Progenitor cell of endocrine pancreas (in vitro differentiated cells): Measurements from ENCODE around the gene NRXN3. TPM values are rescaled to one million over a fixed set of nuclear protein-coding genes. Genes with fewer than 3 reads are reported as not detected.

ENCODE experiments used
- DNase-seq: peaks from one replicate; pipeline ENCODE4 v3.0.0; 2021; ENCODE audit warnings: low spot score; ENCODE audit not compliant: unreplicated experiment
- H3K27ac Mint-ChIP-seq: 2 replicates; pipeline ENCODE4 v1.8.0; 2021; ENCODE audit warnings: mild to moderate bottlenecking, moderate library complexity, mixed read lengths
- H3K27me3 Mint-ChIP-seq: 2 replicates; pipeline ENCODE4 v1.8.0; 2021; ENCODE audit warnings: mixed read lengths
- H3K36me3 Mint-ChIP-seq: 2 replicates; pipeline ENCODE4 v1.8.0; 2022; ENCODE audit warnings: mixed read lengths; ENCODE audit not compliant: insufficient read depth
- H3K4me1 Mint-ChIP-seq: 2 replicates; pipeline ENCODE4 v1.8.0; 2021; ENCODE audit warnings: low read depth, mixed read lengths
- H3K4me3 Mint-ChIP-seq: 2 replicates; pipeline ENCODE4 v1.8.0; 2021; ENCODE audit warnings: low read depth, mild to moderate bottlenecking, moderate library complexity, mixed read lengths
- H3K9me3 Mint-ChIP-seq: 2 replicates; pipeline ENCODE4 v1.8.0; 2021; ENCODE audit warnings: low read depth, mixed read lengths
- CTCF ChIP-seq: fragments of 200-600 bp; sonication (generic); IDR thresholded peaks from one replicate; pipeline ENCODE4 v1.5.0; 2021; ENCODE audit warnings: antibody characterized with exemption, mild to moderate bottlenecking; ENCODE audit not compliant: unreplicated experiment
- total RNA-seq: library from RNA; stranded (reverse); gene quantifications from 2 replicates; pipeline ENCODE4 v1.2.1, GENCODE V29; 2021

The NRXN3 gene
- total RNA-seq, 1 donor from 2014 or later, result 22.1 TPM

- no peak for DNase-seq
- no peak overlapping the region for H3K27ac Mint-ChIP-seq
- TF ChIP-seq CTCF, result no peak
Measured at GRCh38 chr14:79649856-79650255, 1479.7 kb downstream of the NRXN3 start.

DNA sequence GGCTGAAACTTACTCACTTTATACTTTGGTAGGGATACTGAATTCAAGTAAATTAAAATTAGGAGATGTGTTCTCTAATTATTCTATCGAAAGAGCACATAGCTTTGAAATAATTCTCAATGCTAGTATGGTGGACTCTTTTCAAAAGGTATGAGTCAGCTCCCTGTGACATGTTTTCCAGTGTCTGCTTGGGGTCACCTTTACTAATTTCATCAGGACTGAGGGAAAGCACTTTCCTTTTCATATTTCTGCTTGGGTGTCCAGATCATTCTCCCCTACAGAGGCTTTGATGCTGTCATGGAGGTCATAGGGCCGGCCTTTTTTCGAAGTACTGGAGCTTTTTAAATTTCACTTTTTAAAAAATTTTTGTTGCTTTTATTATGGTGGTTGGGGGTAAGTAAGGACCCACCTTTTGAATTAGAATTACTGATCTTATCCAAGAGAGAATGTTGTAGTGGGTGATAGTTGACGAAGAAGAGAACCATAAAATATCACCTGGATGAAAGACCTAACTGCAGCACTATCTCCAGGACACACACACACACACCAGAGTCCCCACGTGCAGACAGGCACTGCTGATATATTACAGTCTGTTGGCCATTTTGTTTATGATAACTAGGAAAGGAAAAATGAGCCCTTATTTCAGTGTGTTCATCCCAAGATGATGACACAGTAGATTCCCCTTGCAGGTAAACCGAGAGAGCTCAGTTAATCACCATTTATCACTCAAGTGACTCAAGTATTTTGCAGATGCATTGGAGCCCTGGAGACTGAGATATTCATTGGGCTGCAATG lies 1482.5 kb downstream of the NRXN3 start:
- TF ChIP-seq CTCF, result no peak
- Mint-ChIP-seq H3K4me1 (peaks cover 8% of the 10 kb centered on the region), H3K9me3 (peaks cover 2% of the 10 kb centered on the region), H3K27ac (no peak overlapping the region), H3K36me3 (peaks cover 1% of the 10 kb centered on the region), H3K4me3 (no peak overlapping the region), H3K27me3 (no peaks in the 10 kb centered on the region)
- no peak for DNase-seq

More at GRCh38 chr14:79649856-79650255, 1479.7 kb downstream of the NRXN3 start:
- H3K4me1 Mint-ChIP-seq, result no peaks in the 10 kb centered on the region
- no peak overlapping the region for H3K4me3 Mint-ChIP-seq
- no peaks in the 10 kb centered on the region for H3K27me3 Mint-ChIP-seq
- peaks cover 2% of the 10 kb centered on the region for H3K9me3 Mint-ChIP-seq
- H3K36me3 Mint-ChIP-seq, result peaks cover 1% of the 10 kb centered on the region

DNA sequence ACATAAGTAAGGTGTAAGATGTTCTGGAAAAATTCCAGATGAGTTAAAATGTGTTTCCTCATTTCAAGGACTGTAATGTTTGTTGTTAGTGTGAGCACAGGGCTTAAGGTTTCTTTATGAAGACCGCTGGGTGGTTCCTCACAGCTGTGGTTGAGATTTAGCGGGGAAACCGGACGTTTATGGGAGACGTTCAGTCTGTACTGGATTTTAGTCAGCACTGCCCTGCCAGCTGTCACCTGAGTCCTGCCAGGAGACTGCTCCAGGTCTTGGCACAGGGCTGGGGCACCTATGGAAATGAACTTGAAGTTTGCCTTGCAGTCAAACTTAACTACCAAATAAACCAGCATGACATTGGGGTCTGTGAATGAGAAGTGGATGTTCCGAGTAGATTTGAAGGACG lies 1485.9 kb downstream of the NRXN3 start:
- no peak for TF ChIP-seq CTCF
- Mint-ChIP-seq H3K27ac (peak overlapping the region; percentile 41), H3K36me3 (peaks cover 1% of the 10 kb centered on the region), H3K27me3 (no peaks in the 10 kb centered on the region), H3K4me3 (no peak overlapping the region), H3K4me1 (peaks cover 11% of the 10 kb centered on the region), H3K9me3 (peaks cover 2% of the 10 kb centered on the region)
- DNase-seq, result no peak

DNA sequence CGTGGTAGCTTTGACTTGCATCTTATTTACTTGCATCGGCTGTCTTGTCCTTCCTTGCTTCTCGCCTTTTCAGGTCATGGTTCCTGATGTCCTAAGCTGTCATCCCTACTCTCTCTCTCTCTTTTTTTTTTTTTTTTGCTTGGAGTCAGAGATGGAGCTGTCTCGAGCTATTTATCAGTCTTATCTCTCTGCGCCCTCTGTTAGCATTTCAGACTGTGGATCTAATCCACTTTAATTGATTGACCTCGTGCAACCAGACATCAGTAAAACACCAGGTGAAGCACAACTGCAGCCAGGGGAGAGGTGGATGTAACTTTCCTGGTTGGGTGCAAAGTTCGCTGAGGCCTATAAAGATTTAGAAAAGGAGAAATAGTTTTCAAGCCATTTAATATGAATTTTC lies 1486.3 kb downstream of the NRXN3 start:
- Mint-ChIP-seq H3K4me1 (peaks cover 11% of the 10 kb centered on the region), H3K4me3 (no peak overlapping the region), H3K36me3 (peaks cover 1% of the 10 kb centered on the region), H3K27me3 (no peaks in the 10 kb centered on the region), H3K9me3 (peaks cover 2% of the 10 kb centered on the region), H3K27ac (no peak overlapping the region)
- no peak for DNase-seq
- no peak for TF ChIP-seq CTCF

GRCh38 chr14:79658221-79658620 lies 1488.0 kb downstream of the NRXN3 start:
- peaks cover 11% of the 10 kb centered on the region for H3K4me1 Mint-ChIP-seq
- peaks cover 7% of the 10 kb centered on the region for H3K9me3 Mint-ChIP-seq
- TF ChIP-seq CTCF, result no peak
- H3K27ac Mint-ChIP-seq, result no peak overlapping the region
- no peak overlapping the region for H3K4me3 Mint-ChIP-seq
- no peak for DNase-seq
- peaks cover 3% of the 10 kb centered on the region for H3K36me3 Mint-ChIP-seq
- H3K27me3 Mint-ChIP-seq, result no peaks in the 10 kb centered on the region
